ENCODE data around the gene ZSWIM5.
"Not testable (repeated sequence)": the region's sequence is repeated elsewhere in the genome, so short reads cannot be mapped to it uniquely, and the experiment has no call there.

The ZSWIM5 gene

GRCh38 chr1:45016090-45016697 lies 190.2 kb downstream of the ZSWIM5 start:
- no peak for DNase-seq

DNA sequence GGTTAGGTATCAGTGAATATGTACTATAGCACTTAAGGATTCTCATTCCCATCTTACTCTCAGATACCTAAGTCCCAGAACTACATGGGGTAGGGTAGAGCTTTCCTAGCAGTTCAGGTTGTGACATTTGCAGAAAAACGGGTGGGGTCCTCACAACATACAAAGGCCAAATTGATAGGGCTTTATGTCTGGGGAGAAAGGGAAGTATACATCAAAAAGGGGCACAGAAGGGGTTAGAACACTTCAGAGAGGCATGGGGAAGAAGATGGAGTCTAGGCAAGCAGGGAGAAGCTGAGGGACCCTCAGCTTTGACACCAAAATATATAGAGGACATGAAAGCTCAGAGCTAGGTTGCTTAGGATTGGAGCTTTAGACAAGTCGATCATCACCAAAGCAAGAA lies 190.7 kb downstream of the ZSWIM5 start:
- no peak for DNase-seq

DNA sequence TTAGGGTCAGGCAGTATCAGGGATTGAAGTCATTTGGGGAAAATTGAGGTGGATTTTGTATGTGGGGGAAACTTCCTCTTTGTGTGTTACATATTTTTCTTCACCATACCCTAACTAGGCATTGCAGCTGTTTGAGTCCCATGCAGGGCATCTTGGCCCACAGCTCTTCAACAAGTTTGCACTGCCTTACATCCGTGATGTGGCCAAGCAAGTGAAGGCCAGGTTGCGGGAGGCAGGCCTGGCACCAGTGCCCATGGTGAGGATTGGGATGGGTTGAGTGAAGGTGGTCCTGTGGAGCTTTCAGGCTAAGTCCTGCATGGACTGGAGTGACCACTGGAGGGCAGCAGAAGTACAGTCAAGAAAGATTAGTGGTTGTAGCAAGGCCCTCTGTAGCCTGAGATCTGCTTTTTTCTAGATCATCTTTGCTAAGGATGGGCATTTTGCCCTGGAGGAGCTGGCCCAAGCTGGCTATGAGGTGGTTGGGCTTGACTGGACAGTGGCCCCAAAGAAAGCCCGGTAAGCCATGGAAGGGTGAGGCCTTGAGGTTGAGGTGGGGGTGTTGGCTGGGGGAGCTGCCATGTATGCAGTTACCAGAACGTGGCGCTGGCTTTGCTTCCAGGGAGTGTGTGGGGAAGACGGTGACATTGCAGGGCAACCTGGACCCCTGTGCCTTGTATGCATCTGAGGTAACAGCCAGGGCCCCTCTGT lies 191.9 kb downstream of the ZSWIM5 start:
- peak; percentile 84 for DNase-seq

GRCh38 chr1:45013551-45014209 lies 192.7 kb downstream of the ZSWIM5 start:
- DNase-seq = no peak

- DNase-seq = peak; percentile 56
Measured at GRCh38 chr1:45012639-45013278, 193.6 kb downstream of the ZSWIM5 start.

- peak; percentile 96 for DNase-seq
Measured at GRCh38 chr1:45011837-45012638, 194.4 kb downstream of the ZSWIM5 start, which contains the start of gene UROD. UROD (plus strand) TSS chr1:45012254; CDS start chr1:45012266, 12 bp downstream.

DNA sequence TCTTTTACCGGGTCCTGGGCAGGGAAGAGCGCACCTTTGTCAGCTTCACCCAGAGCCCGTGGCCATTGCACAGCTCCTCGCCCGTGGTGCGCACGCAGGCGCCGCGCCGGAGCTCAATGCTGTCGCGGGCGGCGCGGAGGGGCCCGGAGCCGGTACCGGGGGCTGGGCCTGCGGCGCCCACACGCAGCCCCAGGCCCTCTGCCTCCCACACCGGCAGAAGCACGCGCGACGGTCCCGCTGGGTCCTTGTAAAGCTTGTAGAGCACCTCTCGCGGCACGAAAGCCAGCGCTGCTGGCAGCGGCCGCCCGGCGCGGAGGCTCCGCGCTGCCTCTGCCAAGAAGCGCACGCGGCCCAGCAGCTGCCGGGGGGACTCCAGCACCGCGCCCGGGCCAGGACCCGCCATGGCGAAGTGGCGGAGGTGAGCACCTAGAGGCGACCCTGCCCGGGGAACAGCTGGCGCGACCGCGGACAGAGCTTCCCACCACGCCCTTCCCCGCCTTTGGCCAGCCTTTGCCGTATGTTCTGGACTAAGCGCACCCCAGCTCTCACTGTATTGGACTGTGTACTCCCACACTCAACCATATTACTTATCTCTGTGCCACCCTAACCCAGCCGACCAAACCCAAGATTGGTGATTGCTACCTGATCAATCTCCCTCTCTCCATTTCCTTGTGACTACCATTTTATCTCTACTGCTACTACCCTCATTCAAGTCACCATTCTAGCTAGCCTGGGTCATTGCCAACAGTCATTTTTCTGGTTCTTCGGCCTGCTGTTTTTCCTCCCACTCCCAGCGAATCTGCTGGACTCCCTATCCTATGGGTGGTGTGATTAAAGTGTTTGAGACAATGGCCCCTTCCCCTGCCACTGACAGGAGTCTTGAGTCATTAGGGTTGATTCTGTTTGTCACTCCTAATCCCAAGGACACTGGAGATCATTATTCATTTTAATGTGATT lies 195.3 kb downstream of the ZSWIM5 start, which contains the start of gene HECTD3:
Gene HECTD3 (minus strand): TSS at position 470 of the 957 bp plus-strand sequence. CDS start 67 bp downstream, at position 403.
- peak; percentile 88 for DNase-seq

- DNase-seq = peak; percentile 50
Measured at GRCh38 chr1:45009956-45010854, 196.2 kb downstream of the ZSWIM5 start.

- DNase-seq = no peak
Measured at GRCh38 chr1:45009296-45009865, 197.0 kb downstream of the ZSWIM5 start.

DNA sequence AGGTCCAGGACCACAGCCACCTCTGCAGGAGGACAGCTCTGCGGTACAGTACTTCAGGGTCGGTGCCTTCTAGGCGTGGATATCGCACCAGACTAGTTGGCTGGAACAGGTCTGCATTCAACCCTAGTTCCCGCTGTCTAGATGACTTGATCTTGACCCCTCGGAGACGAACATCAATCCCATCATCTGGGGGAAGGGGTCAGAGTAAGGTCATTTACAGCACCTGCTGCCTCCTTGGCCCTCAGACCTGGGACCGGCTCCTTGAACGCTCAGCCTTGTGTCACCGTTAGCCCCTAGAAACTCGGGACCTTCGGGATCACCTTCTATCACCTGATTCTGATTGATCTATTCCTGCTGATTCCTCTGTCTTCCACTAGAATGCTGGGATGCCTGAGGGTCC lies 197.9 kb downstream of the ZSWIM5 start:
- DNase-seq = no peak

GRCh38 chr1:45008076-45008475 lies 198.3 kb downstream of the ZSWIM5 start:
- no peak for DNase-seq

DNA sequence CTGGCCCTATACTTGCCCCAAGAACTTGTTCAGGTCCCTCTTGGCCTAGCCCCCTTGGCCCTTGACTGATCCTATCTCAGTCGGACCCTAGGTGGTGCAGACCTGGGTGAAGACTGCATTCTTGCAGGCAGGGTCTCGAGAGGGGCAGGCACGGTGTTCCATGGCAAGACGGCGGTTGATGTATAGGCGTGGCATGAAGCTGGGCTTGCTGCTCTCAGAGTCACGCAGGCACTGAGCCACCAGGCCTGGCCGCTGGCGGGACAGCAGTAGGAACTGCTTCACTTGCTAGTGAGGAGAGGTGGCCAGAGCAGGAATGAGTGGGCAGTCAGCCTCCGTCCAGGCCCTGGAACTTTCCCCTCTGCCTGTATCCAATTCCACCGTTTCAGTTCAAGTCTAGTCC lies 199.1 kb downstream of the ZSWIM5 start:
- DNase-seq = no peak

DNA sequence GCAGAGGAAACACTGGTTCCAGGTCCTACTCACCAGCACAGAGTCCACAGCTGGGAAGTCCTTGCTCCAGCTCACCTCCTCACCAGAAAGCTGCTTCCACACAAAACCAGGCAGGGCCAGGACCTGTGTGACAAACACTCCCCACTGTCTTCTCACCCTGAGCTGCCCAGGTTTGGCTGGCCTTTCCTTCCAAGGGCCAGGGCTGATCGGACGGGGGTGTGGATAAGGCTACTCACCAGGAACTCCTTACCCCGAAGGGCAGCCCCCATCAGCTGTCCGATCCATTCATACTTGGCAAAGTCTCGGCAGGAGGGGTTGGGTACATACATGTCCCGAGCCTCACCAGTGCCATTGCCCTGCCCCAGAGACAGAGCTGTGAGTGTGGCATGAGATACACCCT lies 200.6 kb downstream of the ZSWIM5 start:
- no peak for DNase-seq

- no peak for DNase-seq
Measured at GRCh38 chr1:45004281-45004920, 202.0 kb downstream of the ZSWIM5 start.

DNA sequence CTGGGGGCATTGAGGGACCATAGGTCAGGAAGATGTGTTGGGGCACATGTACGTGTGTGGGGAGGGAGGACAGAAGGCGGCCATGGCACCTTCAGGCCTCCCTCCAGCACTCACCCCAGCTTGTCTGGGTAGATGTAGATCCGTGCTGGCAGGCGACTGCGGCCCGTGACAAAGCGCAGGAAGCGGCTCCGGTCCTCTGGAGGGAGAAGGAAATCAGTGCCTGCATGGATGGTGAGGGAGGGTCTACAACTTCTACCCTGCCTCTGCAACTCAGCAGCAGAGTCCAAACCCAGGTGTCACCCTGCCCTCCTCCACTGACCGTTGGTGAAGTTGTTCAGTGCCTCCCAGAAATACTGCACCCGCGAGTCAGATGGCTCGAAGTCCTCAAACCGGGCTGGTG lies 202.7 kb downstream of the ZSWIM5 start:
- no peak for DNase-seq

DNA sequence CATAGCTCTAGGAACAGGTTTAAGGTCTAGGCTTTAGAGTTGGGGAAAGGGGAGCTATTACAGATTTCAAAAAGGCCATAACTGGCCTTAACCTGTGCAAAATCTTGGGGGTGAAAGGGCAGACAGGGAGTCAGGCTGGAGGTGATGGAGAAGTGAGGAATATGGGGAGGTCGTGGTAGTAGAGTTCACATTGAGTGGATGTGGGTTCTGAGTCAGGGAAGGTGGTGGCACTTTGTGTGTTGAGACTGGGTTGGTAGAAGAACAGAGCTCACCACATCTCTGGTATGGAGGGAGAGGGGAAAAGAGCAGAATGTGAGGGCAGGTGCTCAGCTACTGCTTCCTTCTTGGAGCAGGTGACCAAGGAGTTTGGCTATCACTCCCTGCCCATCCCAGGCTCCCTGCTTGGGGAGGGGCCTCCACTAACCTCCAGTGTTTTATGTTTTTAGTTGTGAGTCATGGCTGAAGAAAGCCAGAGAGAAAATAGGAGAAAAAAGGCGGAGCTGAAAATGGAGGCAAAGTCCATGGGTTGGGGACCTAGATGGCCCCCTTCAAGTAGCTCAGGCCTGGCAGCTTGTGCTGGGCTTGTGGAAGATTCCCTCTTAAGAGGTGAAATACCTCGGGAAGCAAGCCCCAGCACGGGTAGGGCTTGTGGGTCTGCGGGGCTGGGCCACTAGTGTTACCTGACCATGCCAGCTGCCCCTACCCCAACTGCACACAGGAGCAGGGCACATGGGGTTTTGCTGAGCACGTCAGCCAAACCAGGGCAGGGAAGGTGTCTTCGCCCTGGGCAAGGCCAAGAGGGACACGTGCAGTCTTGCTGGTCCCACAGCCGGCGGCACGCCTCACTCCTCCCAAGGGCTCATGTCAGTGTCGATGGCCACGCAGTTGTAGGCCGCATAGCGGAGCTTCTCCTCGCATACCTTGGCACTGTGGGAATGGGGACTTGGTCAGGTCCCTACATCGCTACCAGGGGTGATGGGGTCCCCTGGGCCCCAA lies 203.5 kb downstream of the ZSWIM5 start:
- no peak for DNase-seq

- DNase-seq = not testable (repeated sequence)
Measured at GRCh38 chr1:45001576-45001975, 204.8 kb downstream of the ZSWIM5 start.

DNA sequence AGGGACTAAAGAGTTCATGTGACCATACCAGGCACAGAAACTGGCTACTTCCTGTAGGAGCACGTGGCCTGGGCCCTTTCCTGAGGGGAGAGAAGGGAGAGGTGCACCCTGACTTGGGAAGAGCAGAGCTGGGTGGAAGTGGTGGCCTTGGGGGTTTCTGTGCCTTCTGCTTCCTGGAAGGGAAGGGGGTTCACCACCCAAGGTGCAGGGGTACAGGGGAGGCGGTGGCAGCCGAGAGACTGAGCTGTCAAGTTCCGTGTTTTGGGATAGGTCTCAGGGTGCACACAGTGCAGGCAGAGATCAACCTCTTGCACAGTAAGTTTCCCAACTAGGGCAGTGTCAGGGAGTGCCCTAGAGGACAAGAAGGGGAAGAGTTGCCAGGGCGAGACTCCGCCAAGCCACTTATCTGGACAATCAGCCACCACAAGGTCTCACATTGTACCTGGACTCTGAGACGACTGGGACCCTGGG lies 205.4 kb downstream of the ZSWIM5 start:
- DNase-seq = no peak
